Endothelial cell of umbilical vein (primary cell): ENCODE data around the gene WAPL. TPM values are rescaled to one million over a fixed set of nuclear protein-coding genes. Genes with fewer than 3 reads are reported as not detected.

Experiments used
- BruUV-seq: library from RNA; stranded (reverse); fragments of 400-500 nt; replicated peaks from 2 replicates; lab custom pipeline; 2021; lab: Mats Ljungman, UMichigan
- CTCF ChIA-PET: fragments of 300-600, 350-600 bp; sonication (Branson Sonifier 250); formaldehyde crosslinking; loops from one replicate; lab custom pipeline; 2021; ENCODE audit warnings: antibody characterized with exemption, inconsistent platforms; lab: Charles Lee
- POLR2A ChIA-PET: fragments of 300-600, 350-600 bp; sonication (Branson Sonifier 250); formaldehyde crosslinking; loops from one replicate; lab custom pipeline; 2021; ENCODE audit warnings: antibody characterized with exemption, inconsistent platforms; lab: Charles Lee
- DNase-seq: peaks from one replicate; pipeline ENCODE4 v3.0.0-alpha.2; 2011; ENCODE audit warnings: low read depth, low spot score
- FAIRE-seq: peaks from 2 replicates; lab custom pipeline; 2011; peaks lifted over from hg19 to GRCh38; lab: Jason Lieb, UNC
- H2AFZ ChIP-seq: 2 replicates; pipeline ENCODE4 v1.6.0; 2012; ENCODE audit warnings: low read depth, low read length, control low read depth, inconsistent platforms
- H3K27ac ChIP-seq: 2 replicates; pipeline ENCODE4 v1.5.1; 2011; ENCODE audit warnings: low read depth, mild to moderate bottlenecking, control low read depth, low read length, moderate library complexity; ENCODE audit not compliant: insufficient read depth
- H3K27me3 ChIP-seq, 2 experiments: 2 replicates each; pipeline versions ENCODE4 v1.6.0 to v1.6.1; 2011; ENCODE audit warnings: low read length in 2 of 2, mixed read lengths in 1 of 2; ENCODE audit not compliant: control insufficient read depth in 2 of 2, insufficient read depth in 2 of 2
- H3K36me3 ChIP-seq, 2 experiments: 2 replicates in 1 of 2; 3 replicates in 1 of 2; pipeline ENCODE4 v1.5.1; 2011; ENCODE audit warnings: low read length in 2 of 2, mild to moderate bottlenecking in 1 of 2, moderate library complexity in 1 of 2; ENCODE audit not compliant: control insufficient read depth in 2 of 2, insufficient read depth in 2 of 2; ENCODE audit errors: extremely low read depth in 1 of 2
- H3K4me1 ChIP-seq: 3 replicates; pipeline ENCODE4 v1.5.1; 2011; ENCODE audit warnings: mild to moderate bottlenecking, low read length; ENCODE audit not compliant: control insufficient read depth, insufficient read depth; ENCODE audit errors: extremely low read depth
- H3K4me2 ChIP-seq: 2 replicates; pipeline ENCODE4 v1.6.1; 2011; ENCODE audit warnings: low read length, control low read depth, mixed read lengths; ENCODE audit not compliant: insufficient read depth
- H3K4me3 ChIP-seq, 3 experiments: fragments of 200-600 bp in 1 of 3; sonication (generic), shearing (Covaris generic) in 1 of 3; replicated peaks in 1 of 3; 2 replicates each; pipeline ENCODE4 v1.5.1; 2011 to 2016; ENCODE audit warnings: control low read depth in 3 of 3, low read length in 3 of 3, mild to moderate bottlenecking in 2 of 3, inconsistent platforms in 1 of 3, low read depth in 1 of 3, moderate library complexity in 1 of 3; ENCODE audit not compliant: insufficient read depth in 1 of 3
- H3K79me2 ChIP-seq: 2 replicates; pipeline ENCODE4 v1.6.0; 2012; ENCODE audit warnings: low read length, inconsistent platforms; ENCODE audit not compliant: control insufficient read depth, insufficient read depth
- H3K9ac ChIP-seq: replicated peaks from 2 replicates; pipeline ENCODE3; 2011; ENCODE audit warnings: low read length, control low read depth; ENCODE audit not compliant: insufficient read depth; ENCODE audit errors: extremely low read depth
- H3K9me1 ChIP-seq: replicated peaks from 3 replicates; pipeline ENCODE4 v1.6.0; 2011; ENCODE audit warnings: mild to moderate bottlenecking, low read length; ENCODE audit not compliant: control insufficient read depth, insufficient read depth; ENCODE audit errors: extremely low read depth
- H3K9me3 ChIP-seq: replicated peaks from 2 replicates; pipeline ENCODE4 v1.5.1; 2012; ENCODE audit warnings: low read length, inconsistent platforms; ENCODE audit not compliant: control insufficient read depth, insufficient read depth
- H4K20me1 ChIP-seq: replicated peaks from 2 replicates; pipeline ENCODE3; 2011; ENCODE audit warnings: mild to moderate bottlenecking, low read length; ENCODE audit not compliant: control insufficient read depth, insufficient read depth; ENCODE audit errors: extremely low read depth
- CTCF ChIP-seq, 2 donors: IDR thresholded peaks; 1 replicate in 1 of 2; 2 replicates in 1 of 2; pipeline ENCODE4 v1.5.1; 2011; ENCODE audit warnings: low read length in 2 of 2, mild to moderate bottlenecking in 2 of 2, moderate library complexity in 2 of 2, control low read depth in 1 of 2, inconsistent platforms in 1 of 2, low read depth in 1 of 2; ENCODE audit not compliant: insufficient read depth in 1 of 2; ENCODE audit errors: extremely low read depth in 1 of 2
- EZH2 ChIP-seq: IDR thresholded peaks from 2 replicates; pipeline ENCODE4 v1.6.1; 2012; ENCODE audit warnings: borderline replicate concordance, low read depth, mild to moderate bottlenecking, moderate library complexity, low read length, inconsistent platforms; ENCODE audit not compliant: severe bottlenecking
- FOS ChIP-seq: IDR thresholded peaks from 2 replicates; pipeline ENCODE4 v1.6.1; 2011; ENCODE audit warnings: mild to moderate bottlenecking, low read length, moderate library complexity, borderline replicate concordance; ENCODE audit not compliant: insufficient read depth
- GATA2 ChIP-seq: IDR thresholded peaks from 2 replicates; pipeline ENCODE4 v1.7.0; 2011; ENCODE audit warnings: low read depth, mild to moderate bottlenecking, moderate library complexity, mixed read lengths, low read length; ENCODE audit not compliant: insufficient read length, insufficient read depth
- JUN ChIP-seq: IDR thresholded peaks from 2 replicates; pipeline ENCODE4 v1.6.1; 2011; ENCODE audit warnings: borderline replicate concordance, low read depth; ENCODE audit not compliant: insufficient read length, insufficient read depth
- MYC ChIP-seq: IDR thresholded peaks from one replicate; pipeline ENCODE4 v1.6.1; 2011; ENCODE audit warnings: mild to moderate bottlenecking, low read depth, low read length
- POLR2A ChIP-seq: IDR thresholded peaks from 2 replicates; pipeline ENCODE4 v1.6.1; 2012; ENCODE audit warnings: low read depth, mild to moderate bottlenecking, control low read depth, low read length
- POLR2AphosphoS5 ChIP-seq: IDR thresholded peaks from 2 replicates; pipeline ENCODE4 v1.6.1; 2012; ENCODE audit warnings: low read depth, mild to moderate bottlenecking, control low read depth, low read length, moderate library complexity; ENCODE audit not compliant: insufficient read depth
- dilution Hi-C: fragments of 300-500 bp; cut with MboI; formaldehyde crosslinking; loops from one replicate; pipeline ENCODE4 v1.15.0; 2019; ENCODE audit warnings: low sequenced_read_pairs; ENCODE audit not compliant: extremely low pct_ligation_motif_present
- intact Hi-C: fragments of 100-400 bp; cut with micrococcal nuclease; formaldehyde crosslinking; loops from one replicate; pipeline ENCODE4 v1.10.0; 2022
- polyA plus RNA-seq, 4 experiments: library from polyadenylated mRNA; depleted of rRNA in 3 of 4; stranded (reverse) in 3 of 4; unstranded in 1 of 4; fragments of >200 nt; gene quantifications; 2 replicates each; pipeline versions ENCODE4 v1.2.1 to v1.2.3, GENCODE V29; 2011 to 2012; ENCODE audit warnings: missing spikeins in 1 of 4
- total RNA-seq: library from RNA; stranded (reverse); gene quantifications from 2 replicates; pipeline ENCODE4 v1.2.3, GENCODE V29; 2021
- TF ChIP-seq, protein P1 (sequence below): IDR thresholded peaks from 2 replicates; pipeline ENCODE4 v1.6.1; 2011; ENCODE audit not compliant: insufficient read depth, insufficient read length

Gene WAPL
- total and polyA plus RNA-seq, 2 donors (not counting 3 experiments of a cell fraction or from before 2014, with no cell fraction given), result 9.2 to 35.1 TPM

GRCh38 chr10:86447432-86447831 lies 74.2 kb downstream of the WAPL start:
- no peaks in the 10 kb centered on the region for H3K4me1 ChIP-seq
- DNase-seq, result no peak
- CTCF ChIA-PET, result interaction anchor here (1.4 to 2.3 kb wide), 2 partner anchors 25 to 47 kb away, joined by 3 to 7 read pairs; no protein-coding TSS in a partner anchor
- H3K4me3 ChIP-seq, result no peak overlapping the region
- BruUV-seq, result no TSS peak
- H3K9me3 ChIP-seq, result no peaks in the 10 kb centered on the region
- peaks cover 5 to 14% of the 10 kb centered on the region in 2 experiments for H3K36me3 ChIP-seq
- POLR2A ChIA-PET, result interaction anchor here (1.6 kb wide), 1 partner anchor 12 kb away, joined by 4 read pairs; no protein-coding TSS in a partner anchor
- FAIRE-seq, result no peak
- no peaks in the 10 kb centered on the region for H3K79me2 ChIP-seq
- no peak overlapping the region for H3K4me2 ChIP-seq
- H2AFZ ChIP-seq, result no peak overlapping the region
- dilution Hi-C loops (no loop called here), intact Hi-C loops (no loop called here)
- no peak overlapping the region for H3K27ac ChIP-seq
- no peaks in the 10 kb centered on the region for H3K27me3 ChIP-seq
- no peaks in the 10 kb centered on the region for H3K9me1 ChIP-seq
- H4K20me1 ChIP-seq, result no peaks in the 10 kb centered on the region
- H3K9ac ChIP-seq, result no peak overlapping the region
- TF ChIP-seq POLR2A (no peak), JUN (no peak), FOS (no peak), POLR2AphosphoS5 (no peak), EZH2 (no peak), CTCF (IDR thresholded peaks at IDR 0.05; ENCODE audit: extremely low read depth in 1 of 2, insufficient read depth in 1 of 2, low read depth in 1 of 2, low read length in 2 of 2) (no peak), MYC (no peak), GATA2 (no peak)
- TF ChIP-seq, protein P1, sequence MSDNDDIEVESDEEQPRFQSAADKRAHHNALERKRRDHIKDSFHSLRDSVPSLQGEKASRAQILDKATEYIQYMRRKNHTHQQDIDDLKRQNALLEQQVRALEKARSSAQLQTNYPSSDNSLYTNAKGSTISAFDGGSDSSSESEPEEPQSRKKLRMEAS, result no peak
